ENCODE data around the gene USP17L27. TPM values are rescaled to one million over a fixed set of nuclear protein-coding genes. Genes with fewer than 3 reads are reported as not detected.

The USP17L27 gene
- total RNA-seq, 1 experiment from 2014 or later: not detected

Other genes starting within 250 kb of the USP17L27 start
- gene FAM90A26, start 173.7 kb upstream of the USP17L27 start, total RNA-seq (2014; rRNA removed; shearing (Covaris generic)): not detected in 2 replicates
- gene USP17L10, start 133.5 kb upstream of the USP17L27 start, total RNA-seq (2014; rRNA removed; shearing (Covaris generic)): not detected in 2 replicates
- gene USP17L11, start 128.7 kb upstream of the USP17L27 start, total RNA-seq (2014; rRNA removed; shearing (Covaris generic)): not detected in 2 replicates
- gene USP17L12, start 124.0 kb upstream of the USP17L27 start, total RNA-seq (2014; rRNA removed; shearing (Covaris generic)): not detected in 2 replicates
- gene USP17L13, start 119.3 kb upstream of the USP17L27 start, total RNA-seq (2014; rRNA removed; shearing (Covaris generic)): not detected in 2 replicates
- gene USP17L15, start 109.8 kb upstream of the USP17L27 start, total RNA-seq (2014; rRNA removed; shearing (Covaris generic)): not detected in 2 replicates
- gene USP17L17, start 100.3 kb upstream of the USP17L27 start, total RNA-seq (2014; rRNA removed; shearing (Covaris generic)): not detected in 2 replicates
- gene USP17L18, start 95.5 kb upstream of the USP17L27 start, total RNA-seq (2014; rRNA removed; shearing (Covaris generic)): not detected in 2 replicates
- not detected in 2 replicates for gene USP17L19, start 90.8 kb upstream of the USP17L27 start, total RNA-seq (2014; rRNA removed; shearing (Covaris generic))
- gene USP17L20, start 86.0 kb upstream of the USP17L27 start, total RNA-seq (2014; rRNA removed; shearing (Covaris generic)): not detected in 2 replicates
- not detected in 2 replicates for gene USP17L21, start 81.3 kb upstream of the USP17L27 start, total RNA-seq (2014; rRNA removed; shearing (Covaris generic))
- gene USP17L22, start 76.5 kb upstream of the USP17L27 start, total RNA-seq (2014; rRNA removed; shearing (Covaris generic)): not detected in 2 replicates
- gene USP17L24, start 19.0 kb upstream of the USP17L27 start, total RNA-seq (2014; rRNA removed; shearing (Covaris generic)): not detected in 2 replicates
- not detected in 2 replicates for gene USP17L25, start 14.2 kb upstream of the USP17L27 start, total RNA-seq (2014; rRNA removed; shearing (Covaris generic))
- not detected in 2 replicates for gene USP17L26, start 9.5 kb upstream of the USP17L27 start, total RNA-seq (2014; rRNA removed; shearing (Covaris generic))
- gene USP17L5, start 4.7 kb upstream of the USP17L27 start, total RNA-seq (2014; rRNA removed; shearing (Covaris generic)): not detected in 2 replicates
- not detected in 2 replicates for gene USP17L28, start 4.7 kb downstream of the USP17L27 start, total RNA-seq (2014; rRNA removed; shearing (Covaris generic))
- gene USP17L29, start 9.5 kb downstream of the USP17L27 start, total RNA-seq (2014; rRNA removed; shearing (Covaris generic)): not detected in 2 replicates
- not detected in 2 replicates for gene USP17L30, start 19.0 kb downstream of the USP17L27 start, total RNA-seq (2014; rRNA removed; shearing (Covaris generic))
- not detected in 2 replicates for gene DEFB131A, start 100.3 kb downstream of the USP17L27 start, total RNA-seq (2014; rRNA removed; shearing (Covaris generic))